Large intestine (tissue), 3 donors: ENCODE results near the gene IQSEC1. TPM values are rescaled to one million over a fixed set of nuclear protein-coding genes. Genes with fewer than 3 reads are reported as not detected.

ENCODE experiments used
- DNase-seq, 2 donors: peaks; one replicate each; pipeline versions ENCODE4 v3.0.0 to v3.0.0-alpha.2; 2013
- H3K27ac ChIP-seq: one replicate; pipeline ENCODE4 v1.5.1; 2013; ENCODE audit warnings: low read length
- H3K27me3 ChIP-seq: 2 replicates; pipeline ENCODE4 v1.6.1; 2013; ENCODE audit warnings: low read length; ENCODE audit not compliant: control insufficient read depth, insufficient read depth
- H3K36me3 ChIP-seq: 2 replicates; pipeline ENCODE4 v1.6.1; 2013; ENCODE audit warnings: low read length; ENCODE audit not compliant: control insufficient read depth, insufficient read depth
- H3K4me1 ChIP-seq: one replicate; pipeline ENCODE4 v1.6.1; 2013; ENCODE audit warnings: low read length; ENCODE audit not compliant: control insufficient read depth, insufficient read depth
- H3K4me3 ChIP-seq: one replicate; pipeline ENCODE4 v1.5.1; 2013; ENCODE audit warnings: low read length
- H3K9me3 ChIP-seq: one replicate; pipeline ENCODE4 v1.6.1; 2013; ENCODE audit warnings: mild to moderate bottlenecking, low read depth, low read length, moderate library complexity; ENCODE audit not compliant: control insufficient read depth
- WGBS: methylation state at CpG from one replicate; pipeline ENCODE4 v1.1.5; 2013; ENCODE audit warnings: low lambda C conversion rate; ENCODE audit not compliant: insufficient coverage; 5-methylcytosine and 5-hydroxymethylcytosine counted together
- polyA plus RNA-seq: library from polyadenylated mRNA; unstranded; fragments of 120-200 nt; gene quantifications from one replicate; pipeline ENCODE4 v1.2.1, GENCODE V29; 2013

The IQSEC1 gene
- polyA plus RNA-seq, 1 donor: 24.3 TPM

GRCh38 chr3:13039213-13039896 lies 33.9 kb downstream of the IQSEC1 start:
- Histone ChIP-seq H3K36me3 (no peaks in the 10 kb centered on the region), H3K27me3 (peaks cover 27% of the 10 kb centered on the region), H3K27ac (no peak overlapping the region), H3K9me3 (no peaks in the 10 kb centered on the region), H3K4me1 (no peaks in the 10 kb centered on the region), H3K4me3 (no peak overlapping the region)
- no peak for DNase-seq
- WGBS: no CpG with 5 or more reads among the region's 14 CpGs

DNA sequence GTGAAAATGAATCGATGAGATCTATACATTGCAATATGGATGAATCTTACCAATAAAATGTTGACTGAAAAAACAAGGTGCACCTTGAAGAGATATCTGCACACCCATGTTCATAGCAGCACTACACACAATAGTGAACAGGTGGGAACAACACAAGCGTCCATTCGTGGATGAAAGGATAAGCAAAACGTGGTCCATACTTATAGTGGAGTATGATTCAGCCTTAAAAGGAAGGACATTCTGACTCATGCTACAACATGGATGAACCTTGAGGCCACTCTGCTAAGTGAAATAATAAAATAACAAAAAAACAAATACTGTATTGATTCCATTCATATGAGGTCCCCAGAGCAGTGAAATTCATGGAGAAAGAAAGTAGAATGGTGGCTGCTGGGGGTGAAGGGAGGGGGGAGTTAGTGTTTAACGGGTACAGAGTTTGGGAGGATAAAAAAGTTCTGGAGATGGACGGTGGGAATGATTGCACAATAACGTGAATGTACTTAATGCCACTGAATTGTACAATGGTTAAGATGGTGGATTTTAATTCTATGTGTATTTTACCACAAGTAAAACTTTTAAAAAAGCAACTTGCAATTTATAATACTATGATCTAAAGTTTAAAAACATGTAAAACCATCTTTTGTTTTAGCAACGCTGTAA lies 35.6 kb downstream of the IQSEC1 start:
- WGBS: 89% methylated on average over 6 of the region's 8 CpGs
- H3K9me3 ChIP-seq: no peaks in the 10 kb centered on the region

GRCh38 chr3:13034861-13035260 lies 38.4 kb downstream of the IQSEC1 start:
- Histone ChIP-seq H3K36me3 (no peaks in the 10 kb centered on the region), H3K9me3 (no peaks in the 10 kb centered on the region), H3K4me1 (no peaks in the 10 kb centered on the region), H3K27ac (no peak overlapping the region), H3K4me3 (no peak overlapping the region), H3K27me3 (peaks cover 7% of the 10 kb centered on the region)
- no peak for DNase-seq
- WGBS: no CpG with 5 or more reads among the region's 5 CpGs

More for the DNA sequence above, 35.6 kb downstream of the IQSEC1 start:
- H3K36me3 ChIP-seq: no peaks in the 10 kb centered on the region
- H3K27ac ChIP-seq: no peak overlapping the region
- no peaks in the 10 kb centered on the region for H3K4me1 ChIP-seq
- no peak overlapping the region for H3K4me3 ChIP-seq
- DNase-seq: no peak
- peaks cover 16% of the 10 kb centered on the region for H3K27me3 ChIP-seq

DNA sequence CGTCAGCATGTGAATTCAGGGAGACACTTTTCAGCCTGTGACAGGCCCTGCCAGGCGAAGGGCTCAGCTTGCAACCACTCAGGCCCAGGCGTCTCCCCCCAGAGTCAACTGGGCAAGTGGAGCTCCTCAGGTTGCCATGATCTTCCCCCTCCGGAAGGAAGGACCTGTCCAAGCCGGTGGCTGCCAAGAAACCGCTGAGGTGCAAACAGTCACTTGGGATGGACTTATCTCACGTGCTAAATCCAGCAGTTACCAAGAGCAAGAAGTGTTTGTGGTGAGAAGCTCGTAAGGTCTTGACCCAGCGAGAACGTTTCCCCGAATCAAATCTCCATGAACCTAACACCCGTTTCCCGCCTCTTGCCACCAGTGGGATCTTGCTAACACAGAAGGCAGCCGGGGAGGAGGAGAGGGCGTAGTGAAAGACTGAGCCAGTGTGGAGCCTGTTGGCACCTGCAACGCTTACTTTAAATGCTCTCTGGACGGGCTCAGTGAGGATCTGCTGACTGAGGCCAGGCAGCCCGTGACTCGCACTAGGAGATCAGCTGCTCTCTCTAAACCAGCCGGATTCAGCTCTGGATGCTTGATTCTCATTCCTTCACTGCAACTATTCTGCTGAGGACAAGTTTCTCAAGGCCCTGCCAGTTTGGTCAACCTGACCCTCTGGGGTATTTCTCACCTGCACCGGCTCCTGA lies 39.0 kb downstream of the IQSEC1 start:
- Histone ChIP-seq H3K27me3 (peaks cover 7% of the 10 kb centered on the region), H3K4me3 (no peak overlapping the region), H3K36me3 (no peaks in the 10 kb centered on the region), H3K4me1 (no peaks in the 10 kb centered on the region), H3K9me3 (no peaks in the 10 kb centered on the region), H3K27ac (no peak overlapping the region)
- WGBS: no CpG with 5 or more reads among the region's 21 CpGs
- DNase-seq: no peak

GRCh38 chr3:13032206-13032605 lies 41.0 kb downstream of the IQSEC1 start:
- no peaks in the 10 kb centered on the region for H3K36me3 ChIP-seq
- peaks cover 7% of the 10 kb centered on the region for H3K27me3 ChIP-seq
- H3K27ac ChIP-seq: no peak overlapping the region
- H3K9me3 ChIP-seq: no peaks in the 10 kb centered on the region
- no peaks in the 10 kb centered on the region for H3K4me1 ChIP-seq
- no peak for DNase-seq
- H3K4me3 ChIP-seq: no peak overlapping the region
- WGBS: no CpG with 5 or more reads among the region's 13 CpGs

- Histone ChIP-seq H3K27ac (no peak overlapping the region), H3K36me3 (no peaks in the 10 kb centered on the region), H3K27me3 (peaks cover 7% of the 10 kb centered on the region), H3K4me3 (no peak overlapping the region), H3K9me3 (no peaks in the 10 kb centered on the region), H3K4me1 (no peaks in the 10 kb centered on the region)
- no peak for DNase-seq
- 40% methylated on average over 1 of the region's 7 CpGs for WGBS
Observed at GRCh38 chr3:13031621-13032020, 41.6 kb downstream of the IQSEC1 start.

DNA sequence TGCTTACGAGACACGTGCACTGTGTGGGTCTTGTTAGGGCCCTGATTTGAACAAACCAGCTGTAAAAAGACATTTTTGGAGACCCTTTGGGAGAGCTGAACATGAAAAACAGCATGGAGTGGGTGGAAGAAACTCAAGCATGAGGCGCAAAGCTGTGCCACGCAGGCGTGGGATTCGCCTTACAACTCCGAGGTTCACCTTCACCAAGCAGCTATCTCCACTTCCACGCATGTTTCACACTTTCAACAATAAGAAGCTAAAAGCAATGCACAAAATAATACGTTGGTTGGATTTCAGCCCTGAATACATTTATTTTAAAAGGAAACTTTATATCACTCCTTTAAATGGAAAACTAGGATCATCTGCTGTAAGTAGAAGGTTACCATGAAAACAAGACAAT lies 42.5 kb downstream of the IQSEC1 start:
- 91% methylated on average over 3 of the region's 9 CpGs for WGBS
- no peaks in the 10 kb centered on the region for H3K4me1 ChIP-seq
- H3K27me3 ChIP-seq: peaks cover 5% of the 10 kb centered on the region
- no peaks in the 10 kb centered on the region for H3K9me3 ChIP-seq
- H3K27ac ChIP-seq: no peak overlapping the region
- H3K36me3 ChIP-seq: no peaks in the 10 kb centered on the region
- no peak overlapping the region for H3K4me3 ChIP-seq
- no peak for DNase-seq

- Histone ChIP-seq H3K4me1 (no peaks in the 10 kb centered on the region), H3K36me3 (no peaks in the 10 kb centered on the region), H3K27me3 (peaks cover 2% of the 10 kb centered on the region), H3K9me3 (no peaks in the 10 kb centered on the region), H3K27ac (no peak overlapping the region), H3K4me3 (no peak overlapping the region)
- no peak for DNase-seq
- no CpG with 5 or more reads among the region's 11 CpGs for WGBS
Observed at GRCh38 chr3:13028010-13028821, 45.0 kb downstream of the IQSEC1 start.

GRCh38 chr3:13027154-13027553 lies 46.1 kb downstream of the IQSEC1 start:
- Histone ChIP-seq H3K9me3 (no peaks in the 10 kb centered on the region), H3K27me3 (peaks cover 2% of the 10 kb centered on the region), H3K36me3 (no peaks in the 10 kb centered on the region), H3K4me3 (no peak overlapping the region), H3K27ac (no peak overlapping the region), H3K4me1 (peaks cover 3% of the 10 kb centered on the region)
- no CpG with 5 or more reads among the region's 7 CpGs for WGBS
- DNase-seq: no peak

GRCh38 chr3:13026534-13026933 lies 46.7 kb downstream of the IQSEC1 start:
- Histone ChIP-seq H3K27ac (no peak overlapping the region), H3K27me3 (peaks cover 2% of the 10 kb centered on the region), H3K4me3 (no peak overlapping the region), H3K36me3 (no peaks in the 10 kb centered on the region), H3K4me1 (peaks cover 3% of the 10 kb centered on the region), H3K9me3 (no peaks in the 10 kb centered on the region)
- no peak for DNase-seq
- 71% methylated on average over 1 of the region's 3 CpGs for WGBS
